RPMI7951 (cell line): ENCODE results near the gene ITIH1. TPM values are rescaled to one million over a fixed set of nuclear protein-coding genes. Genes with fewer than 3 reads are reported as not detected.
"Not testable (repeated sequence)": the region's sequence is repeated elsewhere in the genome, so short reads cannot be mapped to it uniquely, and the experiment has no call there.

ENCODE experiments used
- DNase-seq: peaks from one replicate; pipeline ENCODE4 v3.0.0-alpha.2; 2012; ENCODE audit warnings: low read depth
- total RNA-seq: library from RNA; depleted of rRNA; stranded (reverse); fragments of >200 nt; shearing (Covaris generic); gene quantifications from 2 replicates; pipeline ENCODE4 v1.2.3, GENCODE V29; 2014

ITIH1 gene
- total RNA-seq, 1 experiment from 2014 or later = not detected

- DNase-seq = no peak
Observed at GRCh38 chr3:52774066-52774713, 3.2 kb upstream of the ITIH1 start.

GRCh38 chr3:52774901-52775864 lies 2.2 kb upstream of the ITIH1 start:
- DNase-seq = no peak

DNA sequence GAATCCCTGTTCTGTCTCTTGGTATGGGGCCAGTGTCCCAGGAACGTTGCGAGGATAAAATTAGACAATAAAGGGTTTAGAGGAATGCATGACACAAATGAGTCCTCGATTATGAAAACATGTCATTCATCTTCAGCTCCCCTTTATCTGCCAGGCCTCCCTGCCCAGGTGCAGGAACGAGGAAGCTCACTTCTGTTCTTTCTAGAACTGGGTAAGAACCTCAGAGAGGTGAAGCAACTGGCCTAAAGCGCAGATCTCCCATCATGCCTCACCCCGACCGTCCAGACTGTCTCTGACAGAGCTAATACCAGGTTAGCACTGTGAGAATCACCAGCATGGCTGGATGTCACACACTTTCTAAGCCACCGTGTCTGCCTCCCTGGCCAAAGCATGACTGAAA lies 1.5 kb upstream of the ITIH1 start:
- no peak for DNase-seq

DNA sequence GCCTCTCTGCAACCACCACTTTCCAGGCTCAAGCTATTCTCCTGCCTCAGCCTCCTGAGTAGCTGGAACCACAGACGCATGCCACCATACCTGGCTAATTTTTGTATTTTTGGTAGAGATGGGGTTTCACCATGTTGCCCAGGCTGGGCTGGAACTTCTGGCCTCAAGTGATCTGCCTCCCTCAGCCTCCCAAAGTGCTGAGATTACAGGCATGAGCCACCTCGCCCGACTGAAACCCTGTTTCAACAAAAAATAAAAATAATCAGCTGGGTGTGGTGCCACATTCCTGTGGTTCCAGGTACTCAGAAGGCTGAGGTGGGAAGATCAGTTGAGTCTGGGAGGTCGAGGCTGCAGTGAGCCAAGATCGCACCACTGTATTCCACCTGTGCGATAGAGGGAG lies 913 bp upstream of the ITIH1 start:
- DNase-seq = not testable (repeated sequence)

DNA sequence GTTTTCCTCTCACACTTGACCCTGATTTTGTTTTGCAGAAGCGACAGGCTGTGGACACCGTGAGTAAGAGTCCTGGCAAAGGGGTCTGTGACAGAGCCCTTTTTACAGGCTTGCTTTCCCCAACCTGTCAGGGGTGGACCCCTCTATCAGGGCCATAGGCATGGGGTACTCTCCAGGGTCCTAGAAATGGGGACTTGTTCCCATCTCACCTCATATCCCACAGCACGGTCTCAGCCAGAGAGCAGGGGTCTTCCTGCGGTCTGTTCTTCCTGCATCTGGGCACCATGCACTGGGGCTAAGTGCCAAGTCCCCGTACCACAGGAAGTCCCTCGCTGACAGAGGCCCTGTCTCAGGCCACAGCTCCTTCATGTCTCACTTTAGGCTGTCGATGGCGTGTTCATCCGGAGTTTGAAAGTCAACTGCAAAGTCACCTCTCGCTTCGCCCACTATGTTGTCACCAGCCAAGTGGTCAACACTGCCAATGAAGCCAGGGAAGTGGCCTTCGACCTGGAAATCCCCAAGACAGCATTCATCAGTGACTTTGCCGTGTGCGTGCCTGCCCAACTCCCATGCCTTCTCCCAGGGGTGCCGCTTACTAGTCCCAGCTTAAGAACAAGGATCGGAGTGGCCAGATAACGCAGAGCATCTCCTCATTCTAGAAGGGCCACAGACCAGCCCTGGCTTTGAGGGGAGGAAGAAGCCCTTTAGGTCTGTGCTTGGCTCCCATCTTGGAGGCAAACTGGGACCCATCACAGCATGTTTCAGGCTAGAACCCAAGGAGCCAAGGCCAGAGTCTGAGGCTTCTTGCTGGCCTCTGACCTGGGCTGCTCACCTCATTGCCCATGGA lies 783 bp downstream of the ITIH1 start:
- DNase-seq = no peak

GRCh38 chr3:52779011-52779836 lies 1.8 kb downstream of the ITIH1 start:
- no peak for DNase-seq

GRCh38 chr3:52779837-52780585 lies 2.6 kb downstream of the ITIH1 start:
- no peak for DNase-seq

DNA sequence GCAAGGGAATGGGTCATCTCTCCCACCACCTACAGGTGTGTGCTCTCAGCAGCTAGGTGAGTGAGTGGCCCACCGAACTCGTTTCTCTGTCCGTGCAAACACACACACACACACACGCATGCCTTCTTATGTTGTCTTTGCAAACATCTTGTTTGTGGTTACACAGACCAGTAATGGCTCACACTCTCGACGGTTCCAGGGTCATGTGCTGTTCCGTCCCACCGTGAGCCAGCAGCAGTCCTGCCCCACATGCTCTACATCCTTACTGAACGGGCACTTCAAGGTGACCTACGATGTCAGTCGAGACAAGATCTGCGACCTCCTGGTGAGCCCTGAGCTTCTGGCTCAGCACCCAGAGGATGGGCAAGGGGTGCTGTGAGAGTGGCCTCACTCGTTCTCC lies 4.3 kb downstream of the ITIH1 start:
- no peak for DNase-seq

GRCh38 chr3:52782412-52783210 lies 5.2 kb downstream of the ITIH1 start:
- DNase-seq = no peak

GRCh38 chr3:52783211-52783555 lies 5.8 kb downstream of the ITIH1 start:
- no peak for DNase-seq

DNA sequence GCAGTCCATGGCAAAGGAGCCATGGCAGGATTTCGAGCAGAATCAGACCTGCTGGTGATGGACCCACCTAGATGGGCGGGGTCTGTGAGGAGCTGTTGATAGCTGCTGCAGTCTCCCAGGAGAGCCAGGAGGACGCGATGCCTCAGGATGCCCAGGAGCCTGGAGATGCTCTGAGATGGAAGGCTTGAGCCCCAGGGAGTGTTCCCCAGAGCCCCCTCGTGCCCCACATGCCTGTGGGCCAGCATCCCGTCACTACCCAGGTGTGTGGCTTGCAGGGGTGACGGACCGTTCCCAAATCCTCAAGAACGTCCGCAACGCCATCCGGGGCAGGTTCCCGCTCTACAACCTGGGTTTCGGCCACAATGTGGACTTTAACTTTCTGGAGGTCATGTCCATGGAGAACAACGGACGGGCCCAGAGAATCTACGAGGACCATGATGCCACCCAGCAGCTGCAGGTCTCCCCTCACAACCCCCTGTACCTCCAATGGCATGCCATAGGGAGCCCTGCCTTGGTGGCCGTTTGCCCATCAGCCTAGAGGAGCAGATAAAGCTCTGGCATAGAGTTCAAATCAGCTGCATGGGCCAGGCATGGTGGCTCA lies 6.7 kb downstream of the ITIH1 start:
- DNase-seq = no peak

GRCh38 chr3:52784931-52785590 lies 7.7 kb downstream of the ITIH1 start:
- DNase-seq = no peak

GRCh38 chr3:52786330-52787215 lies 9.2 kb downstream of the ITIH1 start:
- DNase-seq = no peak

DNA sequence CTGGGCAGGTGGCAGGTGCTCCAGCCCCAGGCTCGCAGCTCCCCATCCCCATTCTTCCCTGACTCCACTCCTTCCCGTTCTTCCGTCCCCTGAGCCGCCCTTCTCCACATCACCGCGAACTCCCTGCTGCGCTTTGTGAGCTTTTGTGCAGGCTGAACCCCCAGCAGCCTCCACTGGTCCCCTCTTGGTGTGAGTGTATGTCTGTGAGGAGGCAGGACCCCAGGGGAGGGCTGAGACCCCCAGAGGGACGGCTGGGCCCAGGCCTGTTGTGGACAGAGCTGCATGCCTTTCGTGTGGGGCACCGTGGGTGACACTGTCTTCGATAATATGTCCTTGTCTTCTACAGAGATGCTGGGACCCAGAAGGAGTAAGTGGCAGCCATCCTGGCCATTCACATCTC lies 9.8 kb downstream of the ITIH1 start:
- DNase-seq = no peak

GRCh38 chr3:52787672-52788625 lies 10.6 kb downstream of the ITIH1 start:
- DNase-seq = peak; percentile 22

DNA sequence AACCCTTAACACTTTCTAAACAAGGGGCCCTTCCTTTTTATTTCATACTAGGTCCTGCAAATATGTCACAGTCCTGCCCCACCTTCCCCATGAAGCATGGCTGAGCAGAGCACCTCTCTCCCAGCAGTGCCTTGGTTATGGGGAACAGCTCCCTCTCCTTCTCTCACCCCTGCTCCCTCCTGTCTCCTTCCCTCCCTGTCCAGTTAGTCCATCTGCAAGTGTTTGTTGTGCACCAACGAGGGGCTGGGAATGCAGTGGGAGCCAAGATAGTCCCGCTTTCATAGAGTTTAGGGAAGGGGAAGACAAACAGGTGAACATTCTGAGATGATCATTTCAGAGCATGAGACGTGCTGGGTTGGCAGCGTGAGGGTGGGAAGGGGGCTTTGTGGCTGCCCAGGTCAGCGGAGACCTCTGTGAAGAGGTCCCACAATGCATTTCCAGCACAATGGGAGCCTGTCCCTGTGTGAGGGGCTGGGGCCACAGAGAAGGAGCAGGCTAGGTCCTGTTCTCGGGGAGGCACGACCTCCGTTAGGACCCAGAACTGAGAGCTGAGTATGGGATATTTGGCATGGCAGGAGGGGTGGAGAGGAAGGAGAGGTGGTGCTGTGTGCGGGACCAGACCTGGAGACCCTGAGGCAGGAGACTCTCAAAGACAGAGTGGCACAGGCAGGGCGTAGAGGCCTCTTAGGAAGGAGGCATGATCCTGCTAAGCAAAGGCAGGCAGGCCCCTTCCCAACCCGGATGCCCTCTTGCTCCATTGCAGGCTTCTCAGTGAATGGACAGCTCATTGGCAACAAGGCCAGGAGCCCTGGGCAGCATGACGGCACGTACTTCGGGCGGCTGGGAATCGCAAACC lies 11.7 kb downstream of the ITIH1 start:
- no peak for DNase-seq
